ENCODE measurements around the gene PCSK6.

DNA sequence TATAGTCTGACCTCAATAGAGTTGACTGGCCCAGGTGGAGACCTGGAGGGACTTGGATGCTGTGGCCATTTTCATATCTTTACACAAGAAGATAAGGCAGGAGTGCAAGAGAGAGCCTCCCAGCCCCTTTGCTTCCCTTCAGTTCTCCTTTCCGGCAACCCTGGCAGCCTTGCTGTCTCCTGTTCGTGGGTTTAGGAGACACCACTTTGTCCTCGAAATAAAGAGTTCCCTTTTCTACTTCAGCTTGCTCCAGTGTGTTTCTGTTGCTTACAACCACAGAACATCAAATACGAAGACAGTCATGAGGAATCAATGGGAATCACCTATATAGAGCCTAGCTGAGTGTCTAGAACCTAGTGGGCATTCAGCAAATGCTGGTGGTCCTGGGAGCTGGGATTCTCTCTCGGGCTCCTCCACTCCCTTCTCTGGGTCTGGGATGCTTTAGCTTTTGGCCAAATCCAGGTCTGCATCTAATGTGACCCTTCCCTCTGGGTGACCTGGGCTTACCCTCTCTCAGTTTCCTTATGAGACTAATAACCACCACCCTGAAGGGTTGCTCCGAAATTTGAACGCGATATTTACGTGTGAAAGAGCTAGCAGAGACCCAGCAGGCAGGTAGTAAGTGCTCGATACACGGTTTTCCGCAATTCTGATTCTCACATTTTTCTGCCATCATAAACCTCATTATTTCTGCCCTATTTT lies 44.5 kb downstream of the PCSK6 start:
- TF ChIP-seq, protein P1, sequence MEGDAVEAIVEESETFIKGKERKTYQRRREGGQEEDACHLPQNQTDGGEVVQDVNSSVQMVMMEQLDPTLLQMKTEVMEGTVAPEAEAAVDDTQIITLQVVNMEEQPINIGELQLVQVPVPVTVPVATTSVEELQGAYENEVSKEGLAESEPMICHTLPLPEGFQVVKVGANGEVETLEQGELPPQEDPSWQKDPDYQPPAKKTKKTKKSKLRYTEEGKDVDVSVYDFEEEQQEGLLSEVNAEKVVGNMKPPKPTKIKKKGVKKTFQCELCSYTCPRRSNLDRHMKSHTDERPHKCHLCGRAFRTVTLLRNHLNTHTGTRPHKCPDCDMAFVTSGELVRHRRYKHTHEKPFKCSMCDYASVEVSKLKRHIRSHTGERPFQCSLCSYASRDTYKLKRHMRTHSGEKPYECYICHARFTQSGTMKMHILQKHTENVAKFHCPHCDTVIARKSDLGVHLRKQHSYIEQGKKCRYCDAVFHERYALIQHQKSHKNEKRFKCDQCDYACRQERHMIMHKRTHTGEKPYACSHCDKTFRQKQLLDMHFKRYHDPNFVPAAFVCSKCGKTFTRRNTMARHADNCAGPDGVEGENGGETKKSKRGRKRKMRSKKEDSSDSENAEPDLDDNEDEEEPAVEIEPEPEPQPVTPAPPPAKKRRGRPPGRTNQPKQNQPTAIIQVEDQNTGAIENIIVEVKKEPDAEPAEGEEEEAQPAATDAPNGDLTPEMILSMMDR (conservative IDR thresholded peaks at IDR 0.05; ENCODE audit: low read length), result no peak
- no peak for TF ChIP-seq EZH2phosphoT487 (IDR thresholded peaks at IDR 0.05; ENCODE audit: borderline replicate concordance)
